ENCODE data around the gene BAD.

The BAD gene

GRCh38 chr11:64275031-64275800 lies 9.2 kb downstream of the BAD start:
- DNase-seq: no peak

DNA sequence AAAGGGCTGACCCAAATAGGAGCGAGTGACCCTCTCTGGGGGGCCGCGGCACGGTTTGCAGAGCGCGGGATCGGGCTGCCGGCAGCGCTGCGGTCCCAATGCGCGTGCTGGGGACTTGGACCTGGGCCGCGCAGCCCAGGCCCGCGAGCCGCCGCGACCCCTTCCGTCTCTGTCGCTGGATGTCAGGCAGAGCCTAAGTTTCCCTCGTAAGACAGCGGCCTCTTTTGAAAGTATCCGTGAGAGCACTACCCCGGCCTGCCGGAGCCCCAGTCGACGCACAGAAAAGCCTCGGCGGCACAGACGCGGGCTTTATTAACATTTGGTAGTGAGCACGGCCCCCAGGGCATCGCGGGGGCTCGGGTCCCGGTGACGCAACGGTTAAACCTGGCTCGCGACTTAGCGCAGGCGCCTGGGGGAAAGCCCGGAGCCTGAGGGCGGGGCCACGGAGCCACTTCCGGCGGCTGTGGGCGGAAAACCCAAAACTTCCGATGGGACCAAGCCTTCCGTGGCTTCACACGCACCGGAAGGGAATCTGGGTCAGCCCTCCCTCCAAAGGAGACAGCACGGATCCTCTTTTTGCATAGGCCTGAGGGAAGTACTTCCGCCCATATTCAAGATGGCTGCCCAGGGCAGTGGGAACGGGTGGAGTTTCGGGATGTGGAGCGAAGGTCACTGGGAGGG lies 14.8 kb downstream of the BAD start:
- peak; percentile 92 for DNase-seq

- no peak for DNase-seq
Measured at GRCh38 chr11:64268893-64269539, 15.4 kb downstream of the BAD start.

DNA sequence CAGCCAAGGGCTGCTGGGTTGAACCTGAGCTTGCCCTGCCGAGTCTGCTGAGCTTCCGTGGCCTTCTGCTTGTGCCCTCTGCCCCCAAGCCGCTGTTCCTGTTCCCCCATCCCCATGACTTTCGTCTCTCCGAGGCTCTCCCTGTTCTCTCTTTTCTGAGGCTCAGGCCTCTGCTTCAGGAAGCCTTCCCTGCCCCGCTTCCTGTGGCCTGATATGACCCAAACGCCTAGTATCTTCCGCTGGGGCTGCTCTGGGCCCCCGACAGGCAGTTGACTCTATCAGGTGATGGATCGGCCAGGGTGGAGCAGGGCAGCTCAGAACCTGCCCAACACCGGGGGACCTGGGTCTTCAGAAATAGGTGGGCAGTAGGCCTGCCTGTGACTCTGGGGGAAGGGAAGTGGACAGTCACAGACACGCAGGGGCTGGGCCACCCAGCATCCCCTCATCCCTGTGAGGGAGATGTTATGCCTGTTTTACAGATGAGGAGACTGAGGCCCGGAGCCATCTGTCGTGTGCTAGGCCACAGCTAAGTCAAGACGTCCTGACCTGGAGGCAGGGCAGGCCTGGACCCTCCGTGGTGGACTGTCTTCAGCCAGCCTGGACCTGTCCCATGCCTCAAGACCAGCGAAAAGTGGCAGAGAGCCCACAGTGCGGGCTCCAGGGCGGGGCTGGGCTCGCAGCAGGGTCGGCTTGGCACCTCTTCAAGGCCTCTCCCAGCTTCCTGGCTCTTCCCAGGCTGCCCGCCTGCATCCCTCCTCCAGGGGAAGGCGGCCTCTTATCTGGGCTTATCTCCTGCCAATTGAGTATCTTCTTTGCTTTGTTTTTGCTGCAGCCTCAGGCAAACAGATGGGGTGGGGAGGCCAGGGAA lies 16.2 kb downstream of the BAD start:
- no peak for DNase-seq

DNA sequence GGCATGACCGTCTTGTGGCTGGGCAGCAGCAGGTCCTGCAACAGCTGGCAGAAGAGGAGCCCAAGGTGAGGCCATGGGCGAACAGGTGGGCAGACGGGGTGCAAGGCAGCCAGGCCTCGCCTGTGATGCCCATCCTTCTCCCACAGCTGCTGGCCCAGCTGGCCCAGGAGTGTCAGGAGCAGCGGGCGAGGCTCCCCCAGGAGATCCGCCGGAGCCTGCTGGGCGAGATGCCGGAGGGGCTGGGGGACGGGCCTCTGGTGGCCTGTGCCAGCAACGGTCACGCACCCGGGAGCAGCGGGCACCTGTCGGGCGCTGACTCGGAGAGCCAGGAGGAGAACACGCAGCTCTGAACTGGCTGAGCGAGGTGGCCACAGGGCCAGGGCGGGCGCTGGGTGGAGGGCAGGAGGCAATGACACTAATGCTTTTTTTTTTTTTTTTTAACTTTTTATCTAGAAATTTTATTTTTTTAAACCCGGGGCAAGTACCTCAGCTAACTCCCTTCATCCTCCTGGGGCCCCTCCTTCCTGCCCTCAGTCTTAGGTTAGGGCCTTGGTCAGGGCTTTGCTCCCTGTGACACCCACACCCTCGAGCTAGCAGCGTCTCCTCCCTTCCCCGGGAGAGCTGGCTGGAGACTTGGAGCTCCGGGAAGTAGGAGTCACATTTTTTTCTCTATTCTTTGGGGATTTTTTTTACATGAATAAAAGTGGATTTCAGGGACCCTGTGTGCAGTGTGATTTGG lies 17.1 kb downstream of the BAD start:
- DNase-seq: no peak

- DNase-seq: no peak
Measured at GRCh38 chr11:64266339-64266738, 18.1 kb downstream of the BAD start.

DNA sequence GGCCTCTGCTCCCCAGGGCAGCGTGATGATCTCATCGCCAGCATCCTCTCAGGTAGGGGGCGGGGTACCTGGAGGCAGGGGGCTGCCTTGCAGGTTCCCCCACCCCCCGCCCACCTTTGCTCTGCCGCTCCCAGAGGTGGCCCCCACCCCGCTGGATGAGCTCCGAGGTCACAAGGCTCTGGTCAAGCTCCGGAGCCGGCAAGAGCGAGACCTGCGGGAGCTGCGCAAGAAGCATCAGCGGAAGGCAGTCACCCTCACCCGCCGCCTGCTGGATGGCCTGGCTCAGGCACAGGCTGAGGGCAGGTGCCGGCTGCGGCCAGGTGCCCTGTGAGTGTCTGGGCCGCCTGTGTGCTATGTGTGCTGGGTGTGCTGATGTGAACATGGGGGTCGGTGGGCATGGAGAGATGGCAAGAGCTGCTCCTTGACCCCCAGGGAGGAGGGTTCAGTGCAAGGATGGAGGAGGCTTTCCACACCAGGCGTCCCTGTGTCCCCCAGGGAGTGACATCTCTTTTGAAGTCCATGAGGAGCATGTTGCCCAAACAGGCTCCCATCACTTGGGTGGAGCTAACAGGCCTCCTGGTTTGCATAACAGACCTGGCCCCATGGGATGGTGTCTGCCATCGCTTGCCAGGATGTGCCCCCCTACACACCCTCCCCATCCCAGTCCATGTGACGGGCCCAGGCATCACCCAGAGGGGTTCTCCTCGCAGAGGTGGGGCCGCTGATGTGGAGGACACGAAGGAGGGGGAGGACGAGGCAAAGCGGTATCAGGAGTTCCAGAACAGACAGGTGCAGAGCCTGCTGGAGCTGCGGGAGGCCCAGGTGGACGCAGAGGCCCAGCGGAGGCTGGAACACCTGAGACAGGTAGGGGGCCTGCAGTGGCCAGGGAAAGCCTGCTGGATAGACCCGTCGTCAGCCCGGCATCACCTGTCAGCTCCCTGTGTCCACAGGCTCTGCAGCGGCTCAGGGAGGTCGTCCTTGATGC lies 19.0 kb downstream of the BAD start:
- DNase-seq: no peak

DNA sequence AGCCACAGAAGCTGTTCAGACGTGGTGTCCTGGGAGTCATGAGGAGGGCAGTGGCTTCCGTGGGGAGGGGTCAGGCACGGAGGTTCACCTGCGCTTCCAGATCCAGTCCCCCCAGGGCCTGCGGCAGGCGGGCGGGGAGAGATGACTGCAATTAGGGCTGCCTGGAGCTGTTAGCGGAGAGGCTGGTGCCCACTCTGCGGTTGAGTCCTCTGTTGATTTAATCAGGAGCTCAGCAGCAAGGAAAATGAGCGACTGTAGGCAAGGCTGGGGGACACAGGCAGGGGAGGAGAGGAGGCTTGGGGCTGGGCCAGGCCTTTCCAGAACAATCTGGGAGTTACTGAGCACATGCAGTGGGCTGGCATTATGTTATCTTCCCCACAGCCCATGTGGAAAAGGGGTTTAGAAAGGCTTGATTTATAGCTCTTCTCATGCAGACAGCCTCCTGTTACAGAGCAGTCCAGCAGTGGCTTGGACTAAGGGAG lies 20.1 kb downstream of the BAD start:
- no peak for DNase-seq

GRCh38 chr11:64263947-64264317 lies 20.5 kb downstream of the BAD start:
- DNase-seq: no peak

DNA sequence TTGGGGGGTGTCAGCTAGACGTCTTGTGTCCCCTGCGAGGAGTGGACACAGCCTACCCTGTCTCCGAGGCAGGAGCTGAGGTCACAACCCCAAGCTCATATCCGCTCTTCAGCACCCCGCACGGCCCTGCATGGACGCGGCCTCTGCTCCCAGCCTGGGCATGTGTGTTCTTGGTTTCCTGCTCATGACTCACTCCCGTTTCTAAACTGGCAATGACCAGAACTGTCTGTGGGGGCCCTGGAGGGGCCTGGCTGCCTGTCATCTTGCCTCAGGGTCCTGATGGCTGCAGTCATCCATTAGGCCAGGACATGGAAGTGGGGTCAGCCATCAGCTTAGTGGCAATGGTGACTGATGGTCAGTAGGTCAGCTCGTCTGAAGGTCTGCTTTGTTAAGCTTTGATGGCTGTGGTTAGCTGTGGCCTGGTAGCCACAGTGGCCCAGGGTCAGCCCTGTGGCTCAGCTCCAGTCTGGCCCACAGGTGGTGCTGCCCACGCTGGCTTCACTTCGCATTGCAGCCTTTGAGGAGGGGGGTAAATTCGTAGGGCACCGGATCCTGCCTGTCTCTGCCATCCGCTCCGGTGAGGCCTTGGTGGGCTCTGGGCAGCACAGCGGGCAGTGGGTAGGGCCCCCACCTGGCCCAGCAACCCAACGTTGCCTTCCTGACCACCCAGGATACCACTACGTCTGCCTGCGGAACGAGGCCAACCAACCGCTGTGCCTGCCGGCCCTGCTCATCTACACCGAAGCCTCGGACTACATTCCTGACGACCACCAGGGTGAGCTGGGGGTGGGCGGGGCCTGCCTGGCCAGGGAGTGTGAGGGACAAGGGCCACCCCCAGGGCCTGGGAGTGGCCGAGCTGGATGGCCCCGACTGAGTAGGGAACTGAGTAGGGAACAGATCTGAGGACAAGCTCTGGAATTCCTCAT lies 21.2 kb downstream of the BAD start:
- no peak for DNase-seq

DNA sequence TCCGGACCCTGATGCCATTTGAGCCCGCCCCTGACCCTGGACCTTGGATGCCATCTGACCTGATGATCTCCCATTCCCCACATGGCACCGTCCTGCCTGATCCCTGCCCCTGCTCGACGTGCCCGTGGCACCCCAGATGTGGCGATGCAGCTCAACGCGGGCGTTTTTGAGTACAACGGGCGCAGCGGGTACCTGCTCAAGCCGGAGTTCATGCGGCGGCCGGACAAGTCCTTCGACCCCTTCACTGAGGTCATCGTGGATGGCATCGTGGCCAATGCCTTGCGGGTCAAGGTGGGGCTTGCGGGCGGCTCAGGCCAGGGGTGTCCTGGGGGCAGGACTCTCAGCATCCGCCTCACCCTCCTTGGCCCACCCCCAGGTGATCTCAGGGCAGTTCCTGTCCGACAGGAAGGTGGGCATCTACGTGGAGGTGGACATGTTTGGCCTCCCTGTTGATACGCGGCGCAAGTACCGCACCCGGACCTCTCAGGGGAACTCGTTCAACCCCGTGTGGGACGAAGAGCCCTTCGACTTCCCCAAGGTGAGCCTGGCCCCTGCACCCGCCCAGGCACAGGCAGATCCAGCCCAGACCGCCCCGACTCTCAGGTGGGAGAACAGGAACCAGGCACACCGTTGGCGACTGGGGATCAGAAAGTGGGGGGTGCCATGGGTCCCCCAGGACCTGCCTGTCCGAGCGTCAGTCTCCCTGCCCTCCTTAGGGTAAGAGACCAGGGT lies 22.0 kb downstream of the BAD start:
- DNase-seq: no peak

DNA sequence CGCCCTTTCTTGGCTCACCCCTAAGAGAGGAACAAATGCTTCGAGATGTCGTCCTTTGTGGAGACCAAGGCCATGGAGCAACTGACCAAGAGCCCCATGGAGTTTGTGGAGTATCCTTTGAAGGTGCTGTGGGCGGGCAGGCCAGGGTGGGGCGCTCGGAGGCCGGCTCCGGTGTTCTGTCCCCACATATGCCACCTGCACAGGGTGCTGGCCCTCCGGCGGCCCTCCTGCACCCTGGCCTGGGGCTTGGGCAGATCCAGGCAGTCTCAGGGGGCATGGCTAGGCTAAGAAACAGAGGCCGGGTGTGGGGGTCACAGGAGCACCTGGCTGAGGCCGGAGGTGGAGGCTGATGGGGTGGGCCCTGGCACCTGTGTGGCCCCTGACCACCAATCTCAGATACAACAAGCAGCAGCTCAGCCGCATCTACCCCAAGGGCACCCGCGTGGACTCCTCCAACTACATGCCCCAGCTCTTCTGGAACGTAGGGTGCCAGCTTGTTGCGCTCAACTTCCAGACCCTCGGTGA lies 22.8 kb downstream of the BAD start:
- no peak for DNase-seq

GRCh38 chr11:64260147-64260708 lies 24.2 kb downstream of the BAD start:
- no peak for DNase-seq

- DNase-seq: no peak
Measured at GRCh38 chr11:64259533-64260067, 24.9 kb downstream of the BAD start.

GRCh38 chr11:64258946-64259532 lies 25.4 kb downstream of the BAD start:
- no peak for DNase-seq

DNA sequence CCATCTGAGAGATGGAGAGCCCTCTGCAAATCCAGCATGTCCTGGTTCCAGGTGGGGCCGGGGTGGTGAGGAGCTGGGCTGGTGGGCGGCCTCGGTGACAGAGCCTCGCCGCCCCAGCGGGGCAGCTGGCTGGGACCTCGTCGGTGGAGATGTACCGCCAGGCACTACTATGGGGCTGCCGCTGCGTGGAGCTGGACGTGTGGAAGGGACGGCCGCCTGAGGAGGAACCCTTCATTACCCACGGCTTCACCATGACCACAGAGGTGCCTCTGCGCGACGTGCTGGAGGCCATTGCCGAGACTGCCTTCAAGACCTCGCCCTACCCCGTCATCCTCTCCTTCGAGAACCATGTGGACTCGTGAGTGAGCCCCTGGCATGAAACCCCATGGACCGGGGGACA lies 26.1 kb downstream of the BAD start:
- DNase-seq: no peak

- DNase-seq: no peak
Measured at GRCh38 chr11:64256300-64256699, 28.2 kb downstream of the BAD start.
